HCT116 (cell line): ENCODE data around the gene RHOG. TPM values are rescaled to one million over a fixed set of nuclear protein-coding genes. Genes with fewer than 3 reads are reported as not detected.
A peak's percentile ranks its signal among the peaks of the same experiment; 100 is the strongest.

ENCODE experiments used
- ATAC-seq: fragments of 200-7000 bp; cut with Tn5 transposase; 2 replicates; pipeline ENCODE4 v1.9.1; 2020; ENCODE audit warnings: mild to moderate bottlenecking, moderate library complexity
- BruUV-seq: library from RNA; stranded (reverse); fragments of 400-500 nt; replicated peaks from 2 replicates; lab custom pipeline; 2021; lab: Mats Ljungman, UMichigan
- CTCF ChIA-PET: fragments of 300-600 bp; sonication (Branson Sonifier 250); formaldehyde crosslinking; loops from one replicate; lab custom pipeline; 2021; ENCODE audit warnings: antibody characterized with exemption; lab: Charles Lee
- POLR2A ChIA-PET: fragments of 300-600, 350-600 bp; sonication (Branson Sonifier 250); formaldehyde crosslinking; loops from one replicate; lab custom pipeline; 2021; ENCODE audit warnings: antibody characterized with exemption; lab: Charles Lee
- RAD21 ChIA-PET, 2 experiments: fragments of 300-600 bp; sonication (Branson Sonifier 250); formaldehyde crosslinking; loops; one replicate each; lab custom pipeline; 2023; ENCODE audit warnings: low total read pairs in 2 of 2; ENCODE audit not compliant: uncharacterized antibody in 2 of 2, unreplicated experiment in 2 of 2, low non-redundant PET in 1 of 2; lab: Charles Lee
- DNase-seq: peaks from one replicate; pipeline ENCODE4 v3.0.0-alpha.2; 2010; ENCODE audit warnings: low read depth, low spot score
- H2AFZ ChIP-seq: fragments of 200-600 bp; shearing (Covaris generic), sonication (generic); 2 replicates; pipeline ENCODE4 v1.6.1; 2017; ENCODE audit warnings: low read depth, mixed run types, mixed read lengths, antibody characterized with exemption, low read length; ENCODE audit not compliant: poor library complexity, severe bottlenecking
- H3K27ac ChIP-seq: 2 replicates; pipeline ENCODE4 v1.5.1; 2012; ENCODE audit warnings: low read depth, low read length
- H3K27me3 ChIP-seq: fragments of 200-600 bp; sonication (generic); 2 replicates; pipeline ENCODE4 v1.6.1; 2016; ENCODE audit warnings: mixed run types, low read length, mixed read lengths; ENCODE audit not compliant: insufficient read depth
- H3K36me3 ChIP-seq, 2 experiments: fragments of 200-500 bp in 1 of 2; fragments of 200-600 bp in 1 of 2; sonication (Bioruptor generic) in 1 of 2; sonication (generic) in 1 of 2; 2 replicates each; pipeline versions ENCODE4 v1.5.1 to v1.6.1; 2014 to 2016; ENCODE audit warnings: low read length in 2 of 2, inconsistent platforms in 1 of 2, mixed read lengths in 1 of 2, mixed run types in 1 of 2; ENCODE audit not compliant: insufficient read depth in 2 of 2, control insufficient read depth in 1 of 2
- H3K4me1 ChIP-seq, 2 experiments: fragments of 200-600 bp in 1 of 2; sonication (generic) in 1 of 2; 2 replicates each; pipeline versions ENCODE4 v1.5.1 to v1.6.1; 2012 to 2017; ENCODE audit warnings: low read length in 2 of 2, inconsistent platforms in 1 of 2, mild to moderate bottlenecking in 1 of 2, mixed read lengths in 1 of 2, mixed run types in 1 of 2, moderate library complexity in 1 of 2; ENCODE audit not compliant: insufficient read depth in 2 of 2, control insufficient read depth in 1 of 2
- H3K4me2 ChIP-seq: fragments of 200-600 bp; sonication (generic); 2 replicates; pipeline ENCODE4 v1.6.1; 2017; ENCODE audit warnings: mixed run types, low read length, mixed read lengths
- H3K4me3 ChIP-seq, 2 experiments: fragments of 200-600 bp in 1 of 2; sonication (generic) in 1 of 2; replicated peaks in 1 of 2; 2 replicates each; pipeline ENCODE4 v1.5.1; 2011 to 2016; ENCODE audit warnings: low read length in 2 of 2, control low read depth in 1 of 2, low read depth in 1 of 2, mild to moderate bottlenecking in 1 of 2, mixed read lengths in 1 of 2, mixed run types in 1 of 2
- H3K79me2 ChIP-seq: fragments of 200-600 bp; sonication (generic); 2 replicates; pipeline ENCODE4 v1.6.1; 2017; ENCODE audit warnings: mild to moderate bottlenecking, mixed run types, low read length, moderate library complexity, mixed read lengths; ENCODE audit not compliant: insufficient read depth
- H3K9ac ChIP-seq: fragments of 200-600 bp; sonication (generic); 2 replicates; pipeline ENCODE4 v1.6.1; 2016; ENCODE audit warnings: low read length, mixed read lengths
- H3K9me2 ChIP-seq: fragments of 200-600 bp; sonication (generic), shearing (Covaris generic); 2 replicates; pipeline ENCODE4 v1.6.1; 2017; ENCODE audit warnings: mixed run types, mild to moderate bottlenecking, moderate library complexity; ENCODE audit not compliant: insufficient read depth
- H3K9me3 ChIP-seq, 2 experiments: fragments of 200-500 bp in 1 of 2; fragments of 200-600 bp in 1 of 2; sonication (Bioruptor generic) in 1 of 2; sonication (generic) in 1 of 2; 2 replicates each; pipeline ENCODE4 v1.6.1; 2014 to 2017; ENCODE audit warnings: low read length in 2 of 2, mixed read lengths in 2 of 2, inconsistent platforms in 1 of 2, low read depth in 1 of 2, mild to moderate bottlenecking in 1 of 2, mixed run types in 1 of 2, moderate library complexity in 1 of 2; ENCODE audit not compliant: control insufficient read depth in 1 of 2, insufficient read depth in 1 of 2
- H4K20me1 ChIP-seq: fragments of 200-600 bp; sonication (generic), shearing (Covaris generic); 2 replicates; pipeline ENCODE4 v1.6.1; 2017; ENCODE audit warnings: mixed run types, mild to moderate bottlenecking, moderate library complexity; ENCODE audit not compliant: insufficient read depth
- CBX3 ChIP-seq: IDR thresholded peaks from 2 replicates; pipeline ENCODE4 v1.6.1; 2012; ENCODE audit warnings: low read depth
- CEBPB ChIP-seq: IDR thresholded peaks from 2 replicates; pipeline ENCODE4 v1.6.1; 2012; ENCODE audit warnings: low read depth
- EGR1 ChIP-seq: IDR thresholded peaks from 2 replicates; pipeline ENCODE4 v1.6.1; 2012; ENCODE audit warnings: low read depth
- JUND ChIP-seq: IDR thresholded peaks from 2 replicates; pipeline ENCODE4 v1.6.1; 2012
- SIN3A ChIP-seq: IDR thresholded peaks from 2 replicates; pipeline ENCODE4 v1.6.1; 2012; ENCODE audit warnings: low read depth
- SRF ChIP-seq: IDR thresholded peaks from 2 replicates; pipeline ENCODE4 v1.6.1; 2012; ENCODE audit warnings: low read depth
- YY1 ChIP-seq: IDR thresholded peaks from 2 replicates; pipeline ENCODE4 v1.6.1; 2011; ENCODE audit warnings: low read length, low read depth, moderate library complexity, mild to moderate bottlenecking; ENCODE audit not compliant: insufficient replicate concordance; ENCODE audit errors: extremely low read depth
- ZFX ChIP-seq: fragments of 450-650 bp; IDR thresholded peaks from 2 replicates; pipeline ENCODE4 v1.6.1; 2017
- intact Hi-C: fragments of 100-400 bp; cut with micrococcal nuclease; formaldehyde crosslinking; loops from 2 replicates; pipeline ENCODE4 v1.10.0; 2022
- total RNA-seq: library from RNA; stranded (reverse); gene quantifications from one replicate; pipeline ENCODE4 v1.2.1, GENCODE V29; 2021; ENCODE audit not compliant: unreplicated experiment
- TF ChIP-seq, protein P1 (sequence below): IDR thresholded peaks from 2 replicates; pipeline ENCODE4 v1.6.1; 2012; ENCODE audit warnings: low read depth
- TF ChIP-seq, protein P2 (sequence below), 3 experiments: fragments of 200-600 bp in 1 of 3; sonication (generic) in 1 of 3; IDR thresholded peaks in 2 of 3; conservative IDR thresholded peaks in 1 of 3; 2 replicates each; pipeline ENCODE4 v1.5.1; 2012 to 2017; ENCODE audit warnings: low read depth in 2 of 3, low read length in 2 of 3, antibody characterized with exemption in 1 of 3, borderline replicate concordance in 1 of 3, control low read depth in 1 of 3, mild to moderate bottlenecking in 1 of 3, mixed read lengths in 1 of 3, mixed run types in 1 of 3, moderate library complexity in 1 of 3; ENCODE audit not compliant: insufficient read depth in 1 of 3
- TF ChIP-seq, protein P3 (sequence below): IDR thresholded peaks from 2 replicates; pipeline ENCODE4 v1.6.1; 2012
- TF ChIP-seq, protein P4 (sequence below): IDR thresholded peaks from 2 replicates; pipeline ENCODE4 v1.6.1; 2011; ENCODE audit warnings: mild to moderate bottlenecking, low read length, moderate library complexity; ENCODE audit not compliant: insufficient replicate concordance; ENCODE audit errors: extremely low read depth

The RHOG gene
- total RNA-seq, 1 experiment from 2014 or later = 49.1 TPM

GRCh38 chr11:3886985-3887384 lies 46.2 kb upstream of the RHOG start:
- Histone ChIP-seq H3K4me3 (no peak overlapping the region), H3K27ac (no peak overlapping the region), H3K9ac (no peak overlapping the region), H3K79me2 (peaks cover 9% of the 10 kb centered on the region; the same call in 1 of the 2 replicates), H4K20me1 (no peaks in the 10 kb centered on the region), H3K4me1 (peaks cover 12 to 24% of the 10 kb centered on the region in 2 experiments; a peak in 3 of 4 replicates), H2AFZ (no peak overlapping the region), H3K9me2 (no peaks in the 10 kb centered on the region), H3K36me3 (no peaks in the 10 kb centered on the region), H3K9me3 (no peaks in the 10 kb centered on the region), H3K4me2 (no peak overlapping the region), H3K27me3 (no peaks in the 10 kb centered on the region)
- no peak for TF ChIP-seq ZFX
- intact Hi-C loops = no loop called here
- DNase-seq (no peak), ATAC-seq (no peak)
- ChIA-PET POLR2A (no interaction called here), CTCF (interaction anchor here (1.6 kb wide), 1 partner anchor 45 kb away, joined by 4 read pairs; no protein-coding TSS in a partner anchor), RAD21 (no interaction called here)
- no TSS peak for BruUV-seq

- CTCF ChIA-PET = interaction anchor here (1.6 kb wide), 1 partner anchor 44 kb away, joined by 4 read pairs; no protein-coding TSS in a partner anchor
- Histone ChIP-seq H3K27me3 (no peaks in the 10 kb centered on the region), H3K27ac (no peak overlapping the region), H2AFZ (no peak overlapping the region), H3K9me3 (no peaks in the 10 kb centered on the region), H4K20me1 (no peaks in the 10 kb centered on the region), H3K4me2 (peak overlapping the region; percentile 64), H3K79me2 (peaks cover 9% of the 10 kb centered on the region; the same call in 1 of the 2 replicates), H3K9ac (no peak overlapping the region), H3K4me3 (no peak overlapping the region), H3K36me3 (no peaks in the 10 kb centered on the region), H3K9me2 (no peaks in the 10 kb centered on the region), H3K4me1 (peaks cover 15 to 25% of the 10 kb centered on the region in 2 experiments; a peak in 3 of 4 replicates)
- intact Hi-C loops = no loop called here
- peak; percentile 62 for DNase-seq
- RAD21 ChIA-PET = no interaction called here
- BruUV-seq = no TSS peak
- peak; percentile 88 for ATAC-seq
- POLR2A ChIA-PET = no interaction called here
- peak; percentile 38; the same call in 1 of the 2 replicates for TF ChIP-seq CBX3
- TF ChIP-seq JUND = peak; percentile 65
- TF ChIP-seq, protein P1, sequence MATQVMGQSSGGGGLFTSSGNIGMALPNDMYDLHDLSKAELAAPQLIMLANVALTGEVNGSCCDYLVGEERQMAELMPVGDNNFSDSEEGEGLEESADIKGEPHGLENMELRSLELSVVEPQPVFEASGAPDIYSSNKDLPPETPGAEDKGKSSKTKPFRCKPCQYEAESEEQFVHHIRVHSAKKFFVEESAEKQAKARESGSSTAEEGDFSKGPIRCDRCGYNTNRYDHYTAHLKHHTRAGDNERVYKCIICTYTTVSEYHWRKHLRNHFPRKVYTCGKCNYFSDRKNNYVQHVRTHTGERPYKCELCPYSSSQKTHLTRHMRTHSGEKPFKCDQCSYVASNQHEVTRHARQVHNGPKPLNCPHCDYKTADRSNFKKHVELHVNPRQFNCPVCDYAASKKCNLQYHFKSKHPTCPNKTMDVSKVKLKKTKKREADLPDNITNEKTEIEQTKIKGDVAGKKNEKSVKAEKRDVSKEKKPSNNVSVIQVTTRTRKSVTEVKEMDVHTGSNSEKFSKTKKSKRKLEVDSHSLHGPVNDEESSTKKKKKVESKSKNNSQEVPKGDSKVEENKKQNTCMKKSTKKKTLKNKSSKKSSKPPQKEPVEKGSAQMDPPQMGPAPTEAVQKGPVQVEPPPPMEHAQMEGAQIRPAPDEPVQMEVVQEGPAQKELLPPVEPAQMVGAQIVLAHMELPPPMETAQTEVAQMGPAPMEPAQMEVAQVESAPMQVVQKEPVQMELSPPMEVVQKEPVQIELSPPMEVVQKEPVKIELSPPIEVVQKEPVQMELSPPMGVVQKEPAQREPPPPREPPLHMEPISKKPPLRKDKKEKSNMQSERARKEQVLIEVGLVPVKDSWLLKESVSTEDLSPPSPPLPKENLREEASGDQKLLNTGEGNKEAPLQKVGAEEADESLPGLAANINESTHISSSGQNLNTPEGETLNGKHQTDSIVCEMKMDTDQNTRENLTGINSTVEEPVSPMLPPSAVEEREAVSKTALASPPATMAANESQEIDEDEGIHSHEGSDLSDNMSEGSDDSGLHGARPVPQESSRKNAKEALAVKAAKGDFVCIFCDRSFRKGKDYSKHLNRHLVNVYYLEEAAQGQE = no peak
- no peak for TF ChIP-seq EGR1
- TF ChIP-seq, protein P2, sequence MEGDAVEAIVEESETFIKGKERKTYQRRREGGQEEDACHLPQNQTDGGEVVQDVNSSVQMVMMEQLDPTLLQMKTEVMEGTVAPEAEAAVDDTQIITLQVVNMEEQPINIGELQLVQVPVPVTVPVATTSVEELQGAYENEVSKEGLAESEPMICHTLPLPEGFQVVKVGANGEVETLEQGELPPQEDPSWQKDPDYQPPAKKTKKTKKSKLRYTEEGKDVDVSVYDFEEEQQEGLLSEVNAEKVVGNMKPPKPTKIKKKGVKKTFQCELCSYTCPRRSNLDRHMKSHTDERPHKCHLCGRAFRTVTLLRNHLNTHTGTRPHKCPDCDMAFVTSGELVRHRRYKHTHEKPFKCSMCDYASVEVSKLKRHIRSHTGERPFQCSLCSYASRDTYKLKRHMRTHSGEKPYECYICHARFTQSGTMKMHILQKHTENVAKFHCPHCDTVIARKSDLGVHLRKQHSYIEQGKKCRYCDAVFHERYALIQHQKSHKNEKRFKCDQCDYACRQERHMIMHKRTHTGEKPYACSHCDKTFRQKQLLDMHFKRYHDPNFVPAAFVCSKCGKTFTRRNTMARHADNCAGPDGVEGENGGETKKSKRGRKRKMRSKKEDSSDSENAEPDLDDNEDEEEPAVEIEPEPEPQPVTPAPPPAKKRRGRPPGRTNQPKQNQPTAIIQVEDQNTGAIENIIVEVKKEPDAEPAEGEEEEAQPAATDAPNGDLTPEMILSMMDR (IDR thresholded peaks at IDR 0.05 in 2 of 3, conservative IDR thresholded peaks at IDR 0.05 in 1 of 3; ENCODE audit: borderline replicate concordance in 1 of 3, insufficient read depth in 1 of 3, low read depth in 2 of 3, low read length in 2 of 3) = no peak
- no peak for TF ChIP-seq SRF
- no peak for TF ChIP-seq YY1
- no peak for TF ChIP-seq ZFX
- TF ChIP-seq, protein P3, sequence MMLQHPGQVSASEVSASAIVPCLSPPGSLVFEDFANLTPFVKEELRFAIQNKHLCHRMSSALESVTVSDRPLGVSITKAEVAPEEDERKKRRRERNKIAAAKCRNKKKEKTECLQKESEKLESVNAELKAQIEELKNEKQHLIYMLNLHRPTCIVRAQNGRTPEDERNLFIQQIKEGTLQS = no peak
- TF ChIP-seq SIN3A = no peak
- TF ChIP-seq, protein P4, sequence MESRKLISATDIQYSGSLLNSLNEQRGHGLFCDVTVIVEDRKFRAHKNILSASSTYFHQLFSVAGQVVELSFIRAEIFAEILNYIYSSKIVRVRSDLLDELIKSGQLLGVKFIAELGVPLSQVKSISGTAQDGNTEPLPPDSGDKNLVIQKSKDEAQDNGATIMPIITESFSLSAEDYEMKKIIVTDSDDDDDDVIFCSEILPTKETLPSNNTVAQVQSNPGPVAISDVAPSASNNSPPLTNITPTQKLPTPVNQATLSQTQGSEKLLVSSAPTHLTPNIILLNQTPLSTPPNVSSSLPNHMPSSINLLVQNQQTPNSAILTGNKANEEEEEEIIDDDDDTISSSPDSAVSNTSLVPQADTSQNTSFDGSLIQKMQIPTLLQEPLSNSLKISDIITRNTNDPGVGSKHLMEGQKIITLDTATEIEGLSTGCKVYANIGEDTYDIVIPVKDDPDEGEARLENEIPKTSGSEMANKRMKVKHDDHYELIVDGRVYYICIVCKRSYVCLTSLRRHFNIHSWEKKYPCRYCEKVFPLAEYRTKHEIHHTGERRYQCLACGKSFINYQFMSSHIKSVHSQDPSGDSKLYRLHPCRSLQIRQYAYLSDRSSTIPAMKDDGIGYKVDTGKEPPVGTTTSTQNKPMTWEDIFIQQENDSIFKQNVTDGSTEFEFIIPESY = no peak
- no peak for TF ChIP-seq CEBPB
Measured at GRCh38 chr11:3885855-3886254, 45.1 kb upstream of the RHOG start.
